ENCODE data around the gene EGLN3. TPM values are rescaled to one million over a fixed set of nuclear protein-coding genes. Genes with fewer than 3 reads are reported as not detected.

The EGLN3 gene
- total RNA-seq, 1 experiment from 2014 or later, result 20.0 TPM

- DNase-seq (ENCODE audit: low spot score), result no peak
- POLR2A ChIA-PET, result no interaction called here
- Mint-ChIP-seq H3K9me3 (no peaks in the 10 kb centered on the region), H3K4me3 (no peak overlapping the region), H3K4me1 (peaks cover 68% of the 10 kb centered on the region), H3K27ac (peak overlapping the region; percentile 44; the same call in 1 of the 2 replicates), H3K36me3 (peaks cover 17% of the 10 kb centered on the region), H3K27me3 (ENCODE audit: low read depth) (no peaks in the 10 kb centered on the region)
- TF ChIP-seq FOXP1 (CRISPR knock-in tag; IDR thresholded peaks at IDR 0.05; ENCODE audit: borderline replicate concordance) (no peak), ZNF232 (CRISPR knock-in tag; IDR thresholded peaks at IDR 0.05) (no peak), ZNF512 (CRISPR knock-in tag; IDR thresholded peaks at IDR 0.05; ENCODE audit: borderline replicate concordance) (no peak), CBFB (CRISPR knock-in tag; IDR thresholded peaks at IDR 0.05; ENCODE audit: low read depth) (no peak), E2F1 (CRISPR knock-in tag; IDR thresholded peaks at IDR 0.05) (no peak)
- CTCF ChIA-PET, result interaction anchor here (1.1 kb wide), 1 partner anchor 94 kb away, joined by 4 read pairs; no protein-coding TSS in a partner anchor
- ATAC-seq, result no peak
These were observed 7.6 kb downstream of the EGLN3 start for GRCh38 chr14:33943096-33943883.

- peak overlapping the region; percentile 22; the same call in 1 of the 2 replicates for H3K27ac Mint-ChIP-seq
- no peaks in the 10 kb centered on the region for H3K9me3 Mint-ChIP-seq
- peaks cover 72% of the 10 kb centered on the region for H3K4me1 Mint-ChIP-seq
- no peak overlapping the region for H3K4me3 Mint-ChIP-seq
- peaks cover 12% of the 10 kb centered on the region for H3K36me3 Mint-ChIP-seq
- DNase-seq (ENCODE audit: low spot score) (no peak), ATAC-seq (no peak)
- POLR2A ChIA-PET, result interaction anchor here (0.6 to 1.1 kb wide), 2 partner anchors 9 to 224 kb away, joined by 4 to 5 read pairs; no protein-coding TSS in a partner anchor
- H3K27me3 Mint-ChIP-seq (ENCODE audit: low read depth), result no peaks in the 10 kb centered on the region
- CTCF ChIA-PET, result interaction anchor here (0.8 to 1.6 kb wide), 6 partner anchors 9 to 359 kb away, joined by 3 to 9 read pairs (median 4); no protein-coding TSS in a partner anchor
- TF ChIP-seq TCF7 (CRISPR knock-in tag; IDR thresholded peaks at IDR 0.05; ENCODE audit: low read depth) (no peak), HMGXB4 (CRISPR knock-in tag; IDR thresholded peaks at IDR 0.05) (no peak), ZNF396 (CRISPR knock-in tag; IDR thresholded peaks at IDR 0.05; ENCODE audit: borderline replicate concordance) (no peak), CDX4 (CRISPR knock-in tag; IDR thresholded peaks at IDR 0.05; ENCODE audit: borderline replicate concordance) (no peak), ZNF281 (CRISPR knock-in tag; IDR thresholded peaks at IDR 0.05) (no peak), E2F5 (CRISPR knock-in tag; IDR thresholded peaks at IDR 0.05) (no peak), TP53 (CRISPR knock-in tag; IDR thresholded peaks at IDR 0.05) (no peak), ZNF416 (CRISPR knock-in tag; IDR thresholded peaks at IDR 0.05) (no peak), ATF1 (CRISPR knock-in tag; IDR thresholded peaks at IDR 0.05) (no peak), RORB (CRISPR knock-in tag; IDR thresholded peaks at IDR 0.05) (no peak), SP1 (CRISPR knock-in tag; conservative IDR thresholded peaks at IDR 0.05) (no peak), GRHL2 (CRISPR knock-in tag; IDR thresholded peaks at IDR 0.05; ENCODE audit: insufficient replicate concordance, severe bottlenecking) (no peak), SMAD4 (CRISPR knock-in tag; IDR thresholded peaks at IDR 0.05) (no peak), FOXP4 (CRISPR knock-in tag; IDR thresholded peaks at IDR 0.05) (no peak), CREM (CRISPR knock-in tag; IDR thresholded peaks at IDR 0.05) (no peak), E2F1 (CRISPR knock-in tag; IDR thresholded peaks at IDR 0.05) (no peak)
These were observed 9.2 kb downstream of the EGLN3 start for GRCh38 chr14:33941718-33942117.
